IPS-11a (cell line): Measurements from ENCODE around the gene METTL16.

Source experiments
- H3K4me3 ChIP-seq: one replicate; pipeline ENCODE4 v1.5.1; 2013; ENCODE audit warnings: low read depth, low read length, control low read depth

The METTL16 gene

GRCh38 chr17:2418572-2418971 lies 93.1 kb downstream of the METTL16 start:
- H3K4me3 ChIP-seq: no peak overlapping the region

GRCh38 chr17:2416010-2416734 lies 95.5 kb downstream of the METTL16 start:
- H3K4me3 ChIP-seq: no peak overlapping the region

- no peak overlapping the region for H3K4me3 ChIP-seq
Observed at GRCh38 chr17:2415081-2415480, 96.6 kb downstream of the METTL16 start.

DNA sequence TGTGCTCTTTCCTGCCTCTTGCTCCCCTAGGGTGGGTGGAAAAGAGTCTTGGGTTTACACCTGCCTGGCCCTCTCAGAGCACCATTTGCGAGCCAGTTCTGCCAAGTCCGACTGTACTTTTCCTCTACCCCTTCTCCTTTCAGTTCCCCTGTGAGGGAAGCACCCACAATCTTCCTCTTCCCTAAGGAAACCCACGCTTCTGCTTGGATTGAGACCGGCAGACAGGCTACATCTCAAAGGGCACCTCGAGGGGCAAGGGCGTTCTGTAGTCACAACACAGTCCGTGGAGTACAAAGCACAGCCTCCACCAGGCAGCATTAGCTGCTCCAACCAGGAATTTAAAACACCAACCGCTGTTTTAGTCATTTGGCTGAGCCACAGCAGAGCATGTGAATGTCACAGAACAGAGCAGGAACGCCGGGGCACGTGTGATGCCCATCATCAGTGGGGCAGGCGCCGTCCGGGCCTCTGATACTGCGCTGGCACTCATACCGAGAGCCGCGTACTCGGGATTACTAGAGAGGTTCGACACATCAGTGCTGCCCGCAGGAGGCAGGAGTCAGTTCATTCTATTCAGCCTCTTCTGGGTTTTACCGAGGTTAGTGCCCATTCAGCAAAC lies 97.1 kb downstream of the METTL16 start:
- H3K4me3 ChIP-seq: no peak overlapping the region

DNA sequence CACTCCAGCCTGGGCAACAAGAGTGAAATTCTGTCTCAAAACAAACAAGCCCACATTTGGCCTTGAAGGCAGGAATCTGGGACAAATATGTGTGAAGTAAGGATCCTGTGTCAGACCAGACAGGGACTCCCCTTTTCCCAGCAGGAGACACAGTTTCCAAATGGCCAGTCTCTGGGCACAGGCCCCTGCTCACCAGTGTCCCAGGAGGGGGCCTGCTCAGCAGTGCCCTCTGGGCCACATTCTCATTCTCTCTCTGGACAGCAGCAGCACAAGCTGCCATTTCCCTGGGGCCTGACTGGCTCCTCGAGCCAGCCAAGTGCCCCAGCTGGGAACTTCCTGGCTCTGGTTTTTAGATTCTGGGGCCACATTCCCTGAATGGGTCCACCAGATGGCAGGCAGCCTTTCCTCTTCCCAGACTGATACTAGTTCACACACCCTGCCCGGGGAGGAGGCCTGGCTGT lies 99.1 kb downstream of the METTL16 start:
- no peak overlapping the region for H3K4me3 ChIP-seq

DNA sequence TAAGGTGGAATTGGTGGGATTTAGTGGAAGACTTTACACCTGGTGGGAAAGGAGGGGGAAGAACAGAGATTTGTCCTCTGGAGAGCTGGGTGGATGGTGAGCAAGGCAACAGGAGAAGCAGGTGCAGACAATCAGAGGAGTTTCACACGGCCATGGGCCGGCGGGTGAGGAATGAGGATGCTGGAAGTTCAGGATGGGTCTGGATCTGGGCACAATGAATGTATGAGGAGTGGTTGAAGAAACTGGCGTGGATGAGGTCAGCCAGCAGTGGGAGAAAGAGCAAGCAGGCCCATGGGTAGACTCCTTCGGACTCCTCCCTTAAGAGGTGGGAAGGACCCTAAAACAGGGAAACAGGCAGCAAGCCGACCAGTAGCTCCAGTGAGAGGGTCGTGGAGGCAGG lies 100.7 kb downstream of the METTL16 start:
- no peak overlapping the region for H3K4me3 ChIP-seq

DNA sequence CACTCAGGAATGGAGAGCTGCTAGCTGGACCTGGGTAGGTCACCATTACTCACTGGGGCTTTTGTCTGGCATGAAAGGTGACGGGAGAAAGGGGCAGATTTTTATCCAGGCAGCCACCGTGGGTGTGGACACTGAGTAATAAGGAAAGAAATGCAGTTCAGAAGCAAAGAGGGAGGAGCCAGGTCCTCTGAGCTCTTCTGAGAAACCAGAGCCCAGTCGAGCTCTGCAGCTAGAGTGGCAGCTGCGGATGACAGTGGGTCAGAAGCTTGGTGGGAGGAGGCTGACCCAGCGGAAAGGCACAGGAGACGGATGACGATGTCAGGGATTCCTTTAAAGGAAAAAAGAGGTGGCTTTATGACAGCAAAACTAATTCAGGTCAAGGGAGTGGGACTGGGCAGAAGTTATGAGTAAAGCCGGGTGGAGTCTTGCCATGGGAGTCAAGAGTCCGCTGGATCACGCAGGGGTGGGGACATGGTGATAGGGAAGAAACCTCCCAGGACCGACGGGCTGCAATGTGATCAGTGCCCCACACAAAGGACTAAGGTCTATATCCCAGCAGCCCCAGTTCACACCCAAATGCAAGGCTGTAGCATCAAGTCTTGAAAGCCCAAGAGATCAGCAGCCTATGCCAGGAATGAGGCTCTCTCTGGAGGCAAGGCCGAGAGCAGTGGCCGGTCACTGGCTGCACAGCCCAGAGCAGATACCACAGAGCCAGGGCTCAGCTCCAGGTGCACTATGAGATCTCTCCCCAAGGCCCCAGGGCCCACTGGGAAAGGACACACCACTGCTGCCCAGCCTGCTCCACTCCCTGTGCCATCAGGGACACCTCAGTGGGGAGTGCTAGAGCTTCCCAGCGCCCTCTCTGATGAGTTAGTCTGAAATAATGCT lies 104.5 kb downstream of the METTL16 start:
- H3K4me3 ChIP-seq: no peak overlapping the region

- no peak overlapping the region for H3K4me3 ChIP-seq
Observed at GRCh38 chr17:2406271-2406902, 105.3 kb downstream of the METTL16 start.

DNA sequence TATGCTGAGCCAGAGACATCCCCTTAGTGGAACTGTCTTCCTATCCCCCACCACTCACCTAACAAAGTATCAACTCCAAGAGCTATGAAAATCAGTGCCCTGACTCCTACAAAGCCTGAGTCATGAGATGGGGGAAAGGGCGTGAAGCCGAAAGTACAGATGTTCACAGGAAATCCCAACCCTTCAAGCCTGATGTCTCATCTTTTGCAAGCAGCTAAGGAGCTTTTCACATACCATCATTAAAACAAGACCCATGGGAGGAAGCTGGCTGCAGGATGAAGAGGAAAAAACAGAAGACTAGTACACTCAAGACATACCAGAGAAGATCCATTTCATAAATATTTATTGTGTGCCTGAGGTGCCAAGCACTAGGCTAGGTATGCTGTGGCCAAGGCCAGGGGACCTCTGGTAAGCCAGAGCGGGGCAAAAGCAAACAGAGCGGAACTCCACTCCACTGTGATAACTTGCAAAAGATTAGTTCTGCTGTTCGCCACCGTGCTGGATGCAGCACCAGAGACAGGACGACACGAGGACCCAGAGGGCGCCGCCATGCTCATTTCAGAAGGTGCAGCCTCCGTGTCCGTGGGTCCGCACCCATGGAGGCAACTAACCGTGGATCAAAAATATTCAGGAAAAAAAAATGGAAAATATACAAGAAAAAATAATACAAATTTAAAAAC lies 106.3 kb downstream of the METTL16 start:
- H3K4me3 ChIP-seq: no peak overlapping the region

DNA sequence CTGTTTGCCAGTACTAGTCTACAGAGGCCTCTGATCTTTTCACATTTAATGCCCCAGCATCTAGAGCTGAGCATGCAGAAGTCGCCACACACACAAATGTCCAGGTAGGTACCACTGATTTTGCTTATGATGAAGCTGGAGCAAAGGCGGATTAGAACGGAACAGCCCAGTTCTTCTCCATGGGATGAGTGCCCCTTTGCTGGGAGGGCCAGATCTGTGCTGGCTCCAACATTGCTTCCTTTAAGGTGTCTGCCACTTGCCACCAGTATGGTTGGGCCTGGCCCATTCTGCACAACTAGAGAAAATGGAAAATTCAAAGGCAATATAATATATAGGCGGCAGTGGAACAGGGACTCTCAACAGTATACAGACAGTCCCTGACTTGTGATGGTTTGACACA lies 108.6 kb downstream of the METTL16 start:
- no peak overlapping the region for H3K4me3 ChIP-seq

GRCh38 chr17:2402544-2402943 lies 109.1 kb downstream of the METTL16 start:
- peak overlapping the region; percentile 61 for H3K4me3 ChIP-seq

- H3K4me3 ChIP-seq: peak overlapping the region; percentile 78
Observed at GRCh38 chr17:2401426-2402221, 110.1 kb downstream of the METTL16 start.

- H3K4me3 ChIP-seq: peak within 1 kb of the TSS; percentile 94
Observed at GRCh38 chr17:2400877-2401425, 110.7 kb downstream of the METTL16 start, which contains the start of gene MNT. Gene MNT (minus strand): TSS chr17:2401060. CDS start chr17:2400712, 348 bp downstream.

- peak overlapping the region; percentile 94 for H3K4me3 ChIP-seq
Observed at GRCh38 chr17:2400474-2400866, 111.2 kb downstream of the METTL16 start.

DNA sequence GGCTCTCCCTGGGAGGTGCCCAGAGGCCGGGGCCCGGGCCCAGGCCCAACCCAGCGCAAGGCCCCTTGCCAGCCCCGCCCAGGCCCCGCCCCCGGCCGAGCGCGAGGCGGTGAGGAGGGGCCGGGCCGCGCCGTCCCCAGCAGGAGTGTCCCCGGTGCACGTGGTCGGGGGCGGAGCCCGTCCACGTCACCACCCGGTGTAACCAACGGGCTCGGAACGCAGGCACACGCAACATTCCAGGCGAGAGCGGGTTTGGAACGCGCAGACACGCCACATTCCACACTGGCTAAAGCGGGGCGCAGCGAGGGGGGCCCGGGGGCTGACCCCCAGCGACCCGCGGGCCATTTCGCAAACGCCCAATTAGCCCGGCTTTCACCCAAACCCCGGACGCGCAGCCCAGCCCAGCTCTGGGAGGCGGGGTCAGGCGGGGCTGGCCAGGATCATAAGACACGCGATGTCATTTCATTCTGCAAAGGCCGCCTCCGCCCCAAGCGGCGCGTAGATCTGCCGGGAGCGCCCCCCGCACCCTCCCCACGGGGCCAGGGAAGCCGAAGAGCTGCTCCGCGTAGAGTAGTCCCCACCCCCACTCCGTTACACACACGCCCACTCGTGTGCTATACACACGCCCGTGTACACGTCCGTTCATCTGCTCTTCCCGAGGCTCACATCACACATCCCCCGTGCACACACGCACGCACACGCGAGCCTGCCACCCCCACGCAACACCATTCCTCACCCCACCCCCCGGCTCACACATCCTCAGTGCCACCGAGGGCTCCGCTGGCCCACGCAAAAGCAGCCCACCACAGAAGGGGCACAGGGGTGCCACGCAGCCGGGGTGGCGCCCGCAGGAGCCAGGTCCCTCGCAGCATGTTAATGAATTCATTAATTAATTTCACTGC lies 111.9 kb downstream of the METTL16 start:
- H3K4me3 ChIP-seq: peak overlapping the region; percentile 94

- H3K4me3 ChIP-seq: peak overlapping the region; percentile 86
Observed at GRCh38 chr17:2398655-2399571, 112.8 kb downstream of the METTL16 start.

GRCh38 chr17:2398182-2398581 lies 113.5 kb downstream of the METTL16 start:
- H3K4me3 ChIP-seq: peak overlapping the region; percentile 51
